Spleen (tissue), 7 donors: ENCODE data around the gene CDHR2.

Experiments
- POLR2A ChIP-seq, 3 donors: fragments of 450-650 bp; IDR thresholded peaks; one replicate each; pipeline ENCODE4 v1.5.1; 2017; ENCODE audit warnings: antibody characterized with exemption in 3 of 3, mild to moderate bottlenecking in 1 of 3
- POLR2AphosphoS5 ChIP-seq, 3 donors: sonication (generic); formaldehyde crosslinking; IDR thresholded peaks; one replicate each; pipeline ENCODE4 v1.5.1; 2017; ENCODE audit warnings: antibody characterized with exemption in 3 of 3
- TF ChIP-seq, protein P1 (sequence below), 11 experiments: fragments of 200-600 bp in 7 of 11; fragments of 450-650 bp in 4 of 11; sonication (generic) in 4 of 11; IDR thresholded peaks in 8 of 11; conservative IDR thresholded peaks in 3 of 11; 1 replicate in 7 of 11; 2 replicates in 4 of 11; pipeline versions ENCODE4 v1.4.0 to v1.8.0; 2016 to 2021; ENCODE audit warnings: antibody characterized with exemption in 11 of 11, inconsistent platforms in 4 of 11, mild to moderate bottlenecking in 1 of 11
- donor health status: DM: no; HTN: no; CAD: no; lungs with moderate emphysema.
- donor health status: DM: no; HTN: no; CAD: no.
- donor health status: DM: no; HTN: no; CAD: no.

DNA sequence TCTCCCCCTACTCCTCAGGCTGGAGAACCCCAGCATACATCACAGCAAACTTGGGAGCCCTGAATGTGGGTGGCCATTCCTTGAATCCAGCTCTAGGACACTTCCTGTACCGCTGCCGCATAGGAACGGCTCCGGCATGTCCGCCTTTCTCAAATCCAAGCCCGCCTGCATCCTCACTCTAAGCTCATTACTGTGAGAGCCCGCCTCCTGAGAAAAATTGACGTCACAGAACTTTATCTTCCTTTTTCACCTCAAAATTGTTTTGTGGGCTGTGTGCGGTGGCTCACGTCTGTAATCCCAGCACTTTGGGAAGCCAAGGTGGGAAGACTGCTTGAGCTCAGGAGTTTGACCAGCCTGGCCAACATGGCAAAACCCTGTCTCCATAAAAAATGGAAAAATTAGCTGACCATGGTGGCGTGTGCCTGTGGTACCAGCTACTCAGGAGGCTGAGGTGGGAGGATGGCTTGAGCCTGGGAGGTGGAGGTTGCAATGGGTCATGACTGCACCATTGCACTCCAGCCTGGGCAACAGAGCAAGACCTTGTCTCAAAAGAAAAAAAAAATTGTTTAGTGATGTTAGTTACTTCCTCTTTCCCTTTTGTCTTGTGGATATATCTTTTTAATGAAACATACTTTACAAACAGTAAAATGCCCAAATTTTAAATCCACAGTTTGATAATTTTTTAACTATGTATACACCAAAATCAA lies 34.7 kb upstream of the CDHR2 start:
- TF ChIP-seq POLR2AphosphoS5 (IDR thresholded peaks at IDR 0.05): no peak
- no peak for TF ChIP-seq POLR2A (IDR thresholded peaks at IDR 0.05)
- TF ChIP-seq, protein P1, sequence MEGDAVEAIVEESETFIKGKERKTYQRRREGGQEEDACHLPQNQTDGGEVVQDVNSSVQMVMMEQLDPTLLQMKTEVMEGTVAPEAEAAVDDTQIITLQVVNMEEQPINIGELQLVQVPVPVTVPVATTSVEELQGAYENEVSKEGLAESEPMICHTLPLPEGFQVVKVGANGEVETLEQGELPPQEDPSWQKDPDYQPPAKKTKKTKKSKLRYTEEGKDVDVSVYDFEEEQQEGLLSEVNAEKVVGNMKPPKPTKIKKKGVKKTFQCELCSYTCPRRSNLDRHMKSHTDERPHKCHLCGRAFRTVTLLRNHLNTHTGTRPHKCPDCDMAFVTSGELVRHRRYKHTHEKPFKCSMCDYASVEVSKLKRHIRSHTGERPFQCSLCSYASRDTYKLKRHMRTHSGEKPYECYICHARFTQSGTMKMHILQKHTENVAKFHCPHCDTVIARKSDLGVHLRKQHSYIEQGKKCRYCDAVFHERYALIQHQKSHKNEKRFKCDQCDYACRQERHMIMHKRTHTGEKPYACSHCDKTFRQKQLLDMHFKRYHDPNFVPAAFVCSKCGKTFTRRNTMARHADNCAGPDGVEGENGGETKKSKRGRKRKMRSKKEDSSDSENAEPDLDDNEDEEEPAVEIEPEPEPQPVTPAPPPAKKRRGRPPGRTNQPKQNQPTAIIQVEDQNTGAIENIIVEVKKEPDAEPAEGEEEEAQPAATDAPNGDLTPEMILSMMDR (IDR thresholded peaks at IDR 0.05 in 8 of 11, conservative IDR thresholded peaks at IDR 0.05 in 3 of 11): no peak
